CD4-positive, alpha-beta T cell (primary cell): ENCODE results near the gene ETFB. TPM values are rescaled to one million over a fixed set of nuclear protein-coding genes. Genes with fewer than 3 reads are reported as not detected.

Experiments used
- ATAC-seq: fragments of 200-7000 bp; cut with Tn5 transposase; one replicate; pipeline ENCODE4 v1.10.0; 2022; ENCODE audit warnings: mild to moderate bottlenecking; ENCODE audit not compliant: poor library complexity
- CTCF ChIA-PET: fragments of 350-600 bp; sonication (Branson Sonifier 250); formaldehyde crosslinking; loops from one replicate; lab custom pipeline; 2021; ENCODE audit warnings: antibody characterized with exemption, inconsistent platforms; lab: Charles Lee
- POLR2A ChIA-PET: fragments of 350-600 bp; sonication (Branson Sonifier 250); formaldehyde crosslinking; loops from one replicate; lab custom pipeline; 2021; ENCODE audit warnings: antibody characterized with exemption, inconsistent platforms; lab: Charles Lee
- DNase-seq, 14 experiments: peaks; one replicate each; pipeline ENCODE4 v3.0.0-alpha.2; 2013 to 2020; ENCODE audit warnings: mixed read lengths in 2 of 14
- H3K27ac ChIP-seq, 2 donors: one replicate each; pipeline versions ENCODE4 v1.5.1 to v1.7.0; 2013; ENCODE audit warnings: low read length in 2 of 2, low read depth in 1 of 2, mild to moderate bottlenecking in 1 of 2
- H3K27me3 ChIP-seq, 2 experiments: 1 replicate in 1 of 2; 2 replicates in 1 of 2; pipeline versions ENCODE4 v1.6.1 to v1.7.0; 2013; ENCODE audit warnings: low read length in 2 of 2, control low read depth in 1 of 2, mild to moderate bottlenecking in 1 of 2, moderate library complexity in 1 of 2; ENCODE audit not compliant: insufficient read depth in 2 of 2, control insufficient read depth in 1 of 2
- H3K36me3 ChIP-seq: one replicate; pipeline ENCODE4 v1.6.1; 2013; ENCODE audit warnings: low read length, control low read depth; ENCODE audit not compliant: insufficient read depth
- H3K4me1 ChIP-seq: one replicate; pipeline ENCODE4 v1.6.1; 2013; ENCODE audit warnings: low read length, control low read depth; ENCODE audit not compliant: insufficient read depth
- H3K4me3 ChIP-seq: one replicate; pipeline ENCODE4 v1.5.1; 2013; ENCODE audit warnings: mild to moderate bottlenecking, low read length, moderate library complexity
- H3K9me3 ChIP-seq, 2 experiments: 1 replicate in 1 of 2; 2 replicates in 1 of 2; pipeline versions ENCODE4 v1.6.1 to v1.7.0; 2013; ENCODE audit warnings: low read length in 2 of 2, mild to moderate bottlenecking in 2 of 2, control low read depth in 1 of 2, moderate library complexity in 1 of 2; ENCODE audit not compliant: control insufficient read depth in 1 of 2, insufficient read depth in 1 of 2
- H3K27ac Mint-ChIP-seq: one replicate; pipeline ENCODE4 v1.8.0; 2020; ENCODE audit warnings: mixed read lengths
- H3K27me3 Mint-ChIP-seq: one replicate; pipeline ENCODE4 v1.8.0; 2021; ENCODE audit warnings: mixed read lengths
- H3K36me3 Mint-ChIP-seq: one replicate; pipeline ENCODE4 v1.8.0; 2021; ENCODE audit warnings: low read depth, mixed read lengths
- H3K4me1 Mint-ChIP-seq: one replicate; pipeline ENCODE4 v1.8.0; 2021; ENCODE audit warnings: low read depth, mixed read lengths
- H3K4me3 Mint-ChIP-seq: one replicate; pipeline ENCODE4 v1.8.0; 2020; ENCODE audit warnings: mild to moderate bottlenecking, mixed read lengths
- H3K9me3 Mint-ChIP-seq: one replicate; pipeline ENCODE4 v1.8.0; 2020; ENCODE audit warnings: mixed read lengths
- intact Hi-C, 2 experiments: fragments of 100-400 bp; cut with DNase I in 1 of 2; cut with micrococcal nuclease in 1 of 2; formaldehyde crosslinking; loops; one replicate each; pipeline versions ENCODE4 v1.15.1 to v1.9.0; 2023 to 2025; cut with DNase I, micrococcal nuclease
- total RNA-seq, 174 experiments: library from RNA in 2 of 174; stranded (reverse) in 2 of 174; gene quantifications; one replicate each; pipeline ENCODE4 v1.2.3 and lab custom pipeline; 2021 to 2026
- TF ChIP-seq, protein P1 (sequence below): fragments of 200-600 bp; IDR thresholded peaks from one replicate; pipeline ENCODE4 v1.8.0; 2022; ENCODE audit warnings: antibody characterized with exemption, mild to moderate bottlenecking

The ETFB gene
- total RNA-seq, 2 experiments from 2014 or later = 29.7 to 30.1 TPM

DNA sequence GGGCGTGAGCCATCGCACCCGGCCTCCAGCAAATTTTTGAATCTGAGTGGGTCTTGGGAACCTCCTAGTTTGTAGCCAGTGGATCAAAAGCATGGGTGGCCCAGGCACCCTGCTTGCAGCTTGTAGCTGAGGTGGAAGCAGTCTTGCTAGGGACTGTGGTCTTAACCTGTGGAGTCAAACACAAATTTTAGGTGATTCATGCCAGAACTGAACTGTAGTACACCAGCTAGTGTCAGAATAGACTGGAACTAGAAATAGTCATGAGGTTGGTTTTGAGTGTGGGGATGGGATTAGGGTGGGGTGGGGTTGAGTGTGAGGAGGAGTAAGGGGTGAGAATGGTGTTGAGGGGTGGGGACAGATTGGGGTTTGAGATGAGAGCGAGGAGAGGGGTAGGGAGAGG is 15.8 kb upstream of the ETFB start:
- intact Hi-C loops = no loop called here
- H3K4me1 ChIP-seq = peaks cover 6% of the 10 kb centered on the region
- no peaks in the 10 kb centered on the region for H3K36me3 Mint-ChIP-seq
- no peaks in the 10 kb centered on the region for H3K4me1 Mint-ChIP-seq
- no peaks in the 10 kb centered on the region for H3K27me3 ChIP-seq
- H3K36me3 ChIP-seq = no peaks in the 10 kb centered on the region
- CTCF ChIA-PET = no interaction called here
- no peaks in the 10 kb centered on the region for H3K27me3 Mint-ChIP-seq
- no peak overlapping the region for H3K4me3 ChIP-seq
- no peak for DNase-seq
- TF ChIP-seq, protein P1, sequence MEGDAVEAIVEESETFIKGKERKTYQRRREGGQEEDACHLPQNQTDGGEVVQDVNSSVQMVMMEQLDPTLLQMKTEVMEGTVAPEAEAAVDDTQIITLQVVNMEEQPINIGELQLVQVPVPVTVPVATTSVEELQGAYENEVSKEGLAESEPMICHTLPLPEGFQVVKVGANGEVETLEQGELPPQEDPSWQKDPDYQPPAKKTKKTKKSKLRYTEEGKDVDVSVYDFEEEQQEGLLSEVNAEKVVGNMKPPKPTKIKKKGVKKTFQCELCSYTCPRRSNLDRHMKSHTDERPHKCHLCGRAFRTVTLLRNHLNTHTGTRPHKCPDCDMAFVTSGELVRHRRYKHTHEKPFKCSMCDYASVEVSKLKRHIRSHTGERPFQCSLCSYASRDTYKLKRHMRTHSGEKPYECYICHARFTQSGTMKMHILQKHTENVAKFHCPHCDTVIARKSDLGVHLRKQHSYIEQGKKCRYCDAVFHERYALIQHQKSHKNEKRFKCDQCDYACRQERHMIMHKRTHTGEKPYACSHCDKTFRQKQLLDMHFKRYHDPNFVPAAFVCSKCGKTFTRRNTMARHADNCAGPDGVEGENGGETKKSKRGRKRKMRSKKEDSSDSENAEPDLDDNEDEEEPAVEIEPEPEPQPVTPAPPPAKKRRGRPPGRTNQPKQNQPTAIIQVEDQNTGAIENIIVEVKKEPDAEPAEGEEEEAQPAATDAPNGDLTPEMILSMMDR = no peak
- peaks cover 3% of the 10 kb centered on the region for H3K9me3 Mint-ChIP-seq
- ATAC-seq = no peak
- no peak overlapping the region for H3K4me3 Mint-ChIP-seq
- no peak overlapping the region for H3K27ac ChIP-seq
- H3K9me3 ChIP-seq = peaks cover 6 to 10% of the 10 kb centered on the region in 2 experiments
- POLR2A ChIA-PET = no interaction called here
- no peak overlapping the region for H3K27ac Mint-ChIP-seq

DNA sequence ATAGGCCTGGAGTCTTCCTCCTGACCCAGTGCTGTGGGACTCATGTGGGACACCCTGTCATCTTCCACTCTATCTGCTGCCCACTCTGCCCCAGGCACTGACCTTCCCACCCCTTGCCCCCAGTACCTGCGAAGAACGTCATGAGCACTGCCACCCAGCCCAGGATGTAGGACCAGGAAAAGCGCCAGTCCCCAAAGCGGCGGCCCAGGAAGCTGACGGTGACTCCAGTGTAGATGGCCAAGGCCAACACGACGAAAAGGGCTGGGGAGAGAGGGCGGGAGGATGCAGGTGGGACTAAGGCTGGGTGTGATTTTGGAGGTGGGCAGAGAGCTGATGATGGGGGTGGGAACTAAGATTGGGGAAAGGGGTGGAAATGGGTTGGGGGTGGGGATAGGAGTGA is 14.2 kb upstream of the ETFB start:
- intact Hi-C loops = no loop called here
- Mint-ChIP-seq H3K27me3 (no peaks in the 10 kb centered on the region), H3K4me3 (no peak overlapping the region), H3K4me1 (peaks cover 13% of the 10 kb centered on the region), H3K9me3 (peaks cover 3% of the 10 kb centered on the region), H3K36me3 (no peaks in the 10 kb centered on the region), H3K27ac (no peak overlapping the region)
- TF ChIP-seq, protein P1 = no peak
- ChIA-PET CTCF (no interaction called here), POLR2A (no interaction called here)
- ATAC-seq = no peak
- Histone ChIP-seq H3K27ac (no peak overlapping the region), H3K4me3 (no peak overlapping the region), H3K9me3 (peaks cover 6 to 10% of the 10 kb centered on the region in 2 experiments), H3K4me1 (peaks cover 16% of the 10 kb centered on the region), H3K27me3 (no peaks in the 10 kb centered on the region), H3K36me3 (no peaks in the 10 kb centered on the region)
- DNase-seq = no peak

DNA sequence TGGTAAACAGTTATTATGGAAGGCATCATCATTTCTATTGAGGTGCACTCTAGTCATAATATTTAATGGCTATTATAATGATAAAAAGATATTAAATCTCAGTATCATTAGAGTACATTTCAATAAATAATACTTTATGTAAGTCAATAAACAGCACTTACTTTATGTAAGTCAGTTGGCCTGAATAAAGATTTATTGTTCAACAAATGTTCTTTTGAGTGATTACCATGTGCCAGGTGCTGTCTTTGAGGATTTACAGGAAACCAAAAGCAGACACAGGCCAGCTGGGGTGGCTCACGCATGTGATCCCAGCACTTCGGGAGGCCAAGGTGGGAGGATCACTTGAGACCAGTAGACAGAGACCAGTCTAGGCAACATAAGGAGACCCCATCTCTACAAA is 11.2 kb upstream of the ETFB start:
- Histone ChIP-seq H3K4me3 (no peak overlapping the region), H3K27ac (no peak overlapping the region), H3K27me3 (no peaks in the 10 kb centered on the region), H3K9me3 (peaks cover 6 to 17% of the 10 kb centered on the region in 2 experiments), H3K4me1 (peaks cover 44% of the 10 kb centered on the region), H3K36me3 (no peaks in the 10 kb centered on the region)
- H3K4me1 Mint-ChIP-seq = peaks cover 41% of the 10 kb centered on the region
- TF ChIP-seq, protein P1 = no peak
- H3K27me3 Mint-ChIP-seq = no peaks in the 10 kb centered on the region
- ATAC-seq (no peak), DNase-seq (no peak)
- H3K36me3 Mint-ChIP-seq = no peaks in the 10 kb centered on the region
- H3K9me3 Mint-ChIP-seq = peaks cover 3% of the 10 kb centered on the region
- no peak overlapping the region for H3K27ac Mint-ChIP-seq
- intact Hi-C loops = no loop called here
- POLR2A ChIA-PET = interaction anchor here (1.3 kb wide), 1 partner anchor 12 kb away, joined by 4 read pairs; the partner anchor contains the start of gene ETFB
- CTCF ChIA-PET = no interaction called here
- no peak overlapping the region for H3K4me3 Mint-ChIP-seq
